ENCODE measurements around the gene CTAGE1. TPM values are rescaled to one million over a fixed set of nuclear protein-coding genes. Genes with fewer than 3 reads are reported as not detected.

The CTAGE1 gene
- total and polyA plus RNA-seq, 2 donors (not counting 3 experiments of a cell fraction or from before 2014, with no cell fraction given) = not detected

GRCh38 chr18:22387364-22387763 is 30.4 kb downstream of the CTAGE1 start:
- no peaks in the 10 kb centered on the region for H3K79me2 ChIP-seq (ENCODE audit: control insufficient read depth, insufficient read depth, low read length)
- H3K36me3 ChIP-seq (ENCODE audit: control insufficient read depth in 2 of 2, extremely low read depth in 1 of 2, insufficient read depth in 2 of 2, low read length in 2 of 2) = no peaks in the 10 kb centered on the region
- H3K4me1 ChIP-seq (ENCODE audit: control insufficient read depth, extremely low read depth, insufficient read depth, low read length) = peaks cover 24% of the 10 kb centered on the region
- no peak overlapping the region for H3K9ac ChIP-seq (replicated peaks; ENCODE audit: extremely low read depth, insufficient read depth, low read length)
- intact Hi-C loops (cut with micrococcal nuclease) = loop anchor here (5.0 kb wide), 1 partner anchor 65 kb away; no protein-coding TSS in a partner anchor
- H3K9me3 ChIP-seq (replicated peaks; ENCODE audit: control insufficient read depth, insufficient read depth, low read length) = no peaks in the 10 kb centered on the region
- H3K4me2 ChIP-seq (ENCODE audit: insufficient read depth, low read length) = no peak overlapping the region
- FAIRE-seq = no peak
- no peaks in the 10 kb centered on the region for H3K27me3 ChIP-seq (ENCODE audit: control insufficient read depth in 2 of 2, insufficient read depth in 2 of 2, low read length in 2 of 2)
- no TSS peak for BruUV-seq (replicated peaks)
- no peak overlapping the region for H3K27ac ChIP-seq (ENCODE audit: insufficient read depth, low read depth, low read length)
- H2AFZ ChIP-seq (ENCODE audit: low read depth, low read length) = no peak overlapping the region
- POLR2A ChIA-PET = no interaction called here
- no peak overlapping the region for H3K4me3 ChIP-seq (replicated peaks in 1 of 3; ENCODE audit: insufficient read depth in 1 of 3, low read depth in 1 of 3, low read length in 3 of 3)
- H3K9me1 ChIP-seq (replicated peaks; ENCODE audit: control insufficient read depth, extremely low read depth, insufficient read depth, low read length) = no peaks in the 10 kb centered on the region
- no peaks in the 10 kb centered on the region for H4K20me1 ChIP-seq (replicated peaks; ENCODE audit: control insufficient read depth, extremely low read depth, insufficient read depth, low read length)
- CTCF ChIA-PET = no interaction called here
- no peak for DNase-seq (ENCODE audit: low read depth, low spot score)
- dilution Hi-C loops (cut with MboI; ENCODE audit: extremely low pct_ligation_motif_present, low sequenced_read_pairs) = no loop called here
- no peak for TF ChIP-seq FOS (IDR thresholded peaks at IDR 0.05; ENCODE audit: borderline replicate concordance, insufficient read depth, low read length)
- TF ChIP-seq MYC (IDR thresholded peaks at IDR 0.05; ENCODE audit: low read depth, low read length) = no peak
- no peak for TF ChIP-seq EZH2 (IDR thresholded peaks at IDR 0.05; ENCODE audit: borderline replicate concordance, low read depth, low read length, severe bottlenecking)
- TF ChIP-seq GATA2 (IDR thresholded peaks at IDR 0.05; ENCODE audit: insufficient read depth, insufficient read length, low read depth, low read length) = no peak
- no peak for TF ChIP-seq MAX (IDR thresholded peaks at IDR 0.05; ENCODE audit: insufficient read depth, insufficient read length)
- no peak for TF ChIP-seq POLR2A (IDR thresholded peaks at IDR 0.05; ENCODE audit: low read depth, low read length)
- no peak for TF ChIP-seq CTCF (IDR thresholded peaks at IDR 0.05; ENCODE audit: extremely low read depth in 1 of 2, insufficient read depth in 1 of 2, low read depth in 1 of 2, low read length in 2 of 2)
- no peak for TF ChIP-seq JUN (IDR thresholded peaks at IDR 0.05; ENCODE audit: borderline replicate concordance, insufficient read depth, insufficient read length, low read depth)

All from endothelial cell of umbilical vein (primary cell).